Uterus (tissue), 4 donors: ENCODE data around the gene FHOD1. TPM values are rescaled to one million over a fixed set of nuclear protein-coding genes. Genes with fewer than 3 reads are reported as not detected.

Experiments
- DNase-seq, 2 donors: peaks; one replicate each; pipeline ENCODE4 v3.0.0-alpha.2; 2019 to 2020
- H3K27ac ChIP-seq, 2 donors: fragments of 200-600 bp; sonication (generic); 1 replicate in 1 of 2; 2 replicates in 1 of 2; pipeline ENCODE4 v1.5.1; 2016 to 2018
- H3K27me3 ChIP-seq, 2 donors: fragments of 200-600 bp; sonication (generic); one replicate each; pipeline ENCODE4 v1.5.1; 2018 to 2019; ENCODE audit warnings: control low read depth in 1 of 2
- H3K36me3 ChIP-seq, 2 donors: fragments of 200-600 bp; sonication (generic); one replicate each; pipeline ENCODE4 v1.5.1; 2019; ENCODE audit warnings: control low read depth in 1 of 2
- H3K4me1 ChIP-seq, 2 donors: fragments of 200-600 bp; sonication (generic); one replicate each; pipeline ENCODE4 v1.5.1; 2018 to 2019; ENCODE audit warnings: control low read depth in 1 of 2
- H3K4me3 ChIP-seq, 2 donors: fragments of 200-600 bp; sonication (generic); 1 replicate in 1 of 2; 2 replicates in 1 of 2; pipeline ENCODE4 v1.5.1; 2018 to 2019; ENCODE audit warnings: mild to moderate bottlenecking in 1 of 2
- H3K9me3 ChIP-seq, 2 donors: fragments of 200-600 bp; sonication (generic); one replicate each; pipeline ENCODE4 v1.5.1; 2019; ENCODE audit warnings: control low read depth in 1 of 2
- POLR2A ChIP-seq, 2 donors: fragments of 450-650 bp; IDR thresholded peaks; one replicate each; pipeline ENCODE4 v1.6.1; 2016; ENCODE audit warnings: antibody characterized with exemption in 2 of 2, mild to moderate bottlenecking in 1 of 2, moderate library complexity in 1 of 2
- intact Hi-C: fragments of 100-400 bp; cut with DNase I; formaldehyde crosslinking; loops from one replicate; pipeline ENCODE4 v1.15.1; 2023; ENCODE audit warnings: low total_unique reads
- total RNA-seq, 4 donors: library from RNA; depleted of rRNA in 3 of 4; stranded (reverse); fragments of >200 nt in 3 of 4; gene quantifications; one replicate each; pipeline versions ENCODE4 v1.1.0 to v1.2.4, GENCODE V29; 2014 to 2023
- TF ChIP-seq, protein P1 (sequence below), 4 experiments: fragments of 200-600 bp in 2 of 4; fragments of 450-650 bp in 2 of 4; sonication (generic) in 2 of 4; IDR thresholded peaks; one replicate each; pipeline ENCODE4 v1.5.1; 2016 to 2019; ENCODE audit warnings: antibody characterized with exemption in 4 of 4, mild to moderate bottlenecking in 2 of 4, moderate library complexity in 1 of 4
- donor health status: DM: yes; HTN: yes; CAD: no.

FHOD1 gene
- total RNA-seq, 4 donors from 2014 or later = 2.3 to 37.6 (median 11.8) TPM

DNA sequence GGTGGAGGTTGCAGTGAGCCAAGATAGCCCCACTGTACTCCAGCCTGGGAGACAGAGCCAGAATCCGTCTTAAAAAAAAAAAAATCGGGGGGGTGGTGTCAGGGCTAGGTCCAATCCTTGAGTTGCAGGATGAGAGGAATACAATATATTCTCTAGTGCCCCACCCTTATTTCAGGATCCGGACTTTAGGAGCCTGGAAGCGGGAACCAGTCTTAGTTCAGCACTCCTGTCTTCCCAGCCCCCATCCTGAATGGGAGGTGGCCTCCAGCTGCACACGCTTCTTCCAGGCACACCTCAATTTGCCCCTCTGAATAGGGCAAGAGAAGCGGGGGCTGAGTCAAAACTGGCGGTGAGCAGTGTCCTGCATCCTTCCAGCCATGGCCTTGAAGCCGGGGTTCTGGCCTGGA, 1.6 kb downstream of the FHOD1 start:
- intact Hi-C loops = no loop called here
- Histone ChIP-seq H3K27ac (peak overlapping the region; percentile 80 to 81), H3K27me3 (peaks cover 0 to 3% of the 10 kb centered on the region in 2 donors), H3K4me1 (peaks cover 0 to 18% of the 10 kb centered on the region in 2 donors), H3K9me3 (no peaks in the 10 kb centered on the region), H3K36me3 (no peaks in the 10 kb centered on the region), H3K4me3 (peak overlapping the region; percentile 62 to 66)
- no peak for TF ChIP-seq POLR2A (IDR thresholded peaks at IDR 0.05)
- TF ChIP-seq, protein P1, sequence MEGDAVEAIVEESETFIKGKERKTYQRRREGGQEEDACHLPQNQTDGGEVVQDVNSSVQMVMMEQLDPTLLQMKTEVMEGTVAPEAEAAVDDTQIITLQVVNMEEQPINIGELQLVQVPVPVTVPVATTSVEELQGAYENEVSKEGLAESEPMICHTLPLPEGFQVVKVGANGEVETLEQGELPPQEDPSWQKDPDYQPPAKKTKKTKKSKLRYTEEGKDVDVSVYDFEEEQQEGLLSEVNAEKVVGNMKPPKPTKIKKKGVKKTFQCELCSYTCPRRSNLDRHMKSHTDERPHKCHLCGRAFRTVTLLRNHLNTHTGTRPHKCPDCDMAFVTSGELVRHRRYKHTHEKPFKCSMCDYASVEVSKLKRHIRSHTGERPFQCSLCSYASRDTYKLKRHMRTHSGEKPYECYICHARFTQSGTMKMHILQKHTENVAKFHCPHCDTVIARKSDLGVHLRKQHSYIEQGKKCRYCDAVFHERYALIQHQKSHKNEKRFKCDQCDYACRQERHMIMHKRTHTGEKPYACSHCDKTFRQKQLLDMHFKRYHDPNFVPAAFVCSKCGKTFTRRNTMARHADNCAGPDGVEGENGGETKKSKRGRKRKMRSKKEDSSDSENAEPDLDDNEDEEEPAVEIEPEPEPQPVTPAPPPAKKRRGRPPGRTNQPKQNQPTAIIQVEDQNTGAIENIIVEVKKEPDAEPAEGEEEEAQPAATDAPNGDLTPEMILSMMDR (IDR thresholded peaks at IDR 0.05) = no peak
- DNase-seq = no peak

DNA sequence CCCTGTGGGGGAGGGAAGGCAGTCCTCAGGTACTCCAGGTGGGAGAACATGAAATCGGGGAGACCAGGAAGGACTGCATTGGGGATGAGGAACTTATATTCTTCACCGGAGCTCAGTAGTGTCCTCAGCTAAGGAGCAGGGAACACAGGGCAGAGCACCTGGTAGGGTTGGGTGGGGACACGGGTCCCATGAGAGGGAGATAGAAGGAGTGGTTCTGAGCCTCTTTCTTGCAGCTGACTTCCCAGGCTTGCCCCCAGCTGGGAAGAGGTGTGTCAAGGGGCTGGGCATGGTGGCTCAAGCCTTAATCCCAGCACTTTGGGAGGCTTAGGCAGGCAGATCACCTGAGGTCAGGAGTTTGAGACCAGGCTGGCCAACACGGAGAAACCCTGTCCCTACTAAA, 2.1 kb downstream of the FHOD1 start:
- no peaks in the 10 kb centered on the region for H3K36me3 ChIP-seq
- H3K4me3 ChIP-seq = no peak overlapping the region
- peak overlapping the region; percentile 80 to 81 for H3K27ac ChIP-seq
- H3K27me3 ChIP-seq = peaks cover 0 to 1% of the 10 kb centered on the region in 2 donors
- intact Hi-C loops = no loop called here
- TF ChIP-seq, protein P1 (IDR thresholded peaks at IDR 0.05) = no peak
- TF ChIP-seq POLR2A (IDR thresholded peaks at IDR 0.05) = no peak
- H3K4me1 ChIP-seq = peaks cover 0 to 21% of the 10 kb centered on the region in 2 donors
- no peaks in the 10 kb centered on the region for H3K9me3 ChIP-seq
- no peak for DNase-seq

DNA sequence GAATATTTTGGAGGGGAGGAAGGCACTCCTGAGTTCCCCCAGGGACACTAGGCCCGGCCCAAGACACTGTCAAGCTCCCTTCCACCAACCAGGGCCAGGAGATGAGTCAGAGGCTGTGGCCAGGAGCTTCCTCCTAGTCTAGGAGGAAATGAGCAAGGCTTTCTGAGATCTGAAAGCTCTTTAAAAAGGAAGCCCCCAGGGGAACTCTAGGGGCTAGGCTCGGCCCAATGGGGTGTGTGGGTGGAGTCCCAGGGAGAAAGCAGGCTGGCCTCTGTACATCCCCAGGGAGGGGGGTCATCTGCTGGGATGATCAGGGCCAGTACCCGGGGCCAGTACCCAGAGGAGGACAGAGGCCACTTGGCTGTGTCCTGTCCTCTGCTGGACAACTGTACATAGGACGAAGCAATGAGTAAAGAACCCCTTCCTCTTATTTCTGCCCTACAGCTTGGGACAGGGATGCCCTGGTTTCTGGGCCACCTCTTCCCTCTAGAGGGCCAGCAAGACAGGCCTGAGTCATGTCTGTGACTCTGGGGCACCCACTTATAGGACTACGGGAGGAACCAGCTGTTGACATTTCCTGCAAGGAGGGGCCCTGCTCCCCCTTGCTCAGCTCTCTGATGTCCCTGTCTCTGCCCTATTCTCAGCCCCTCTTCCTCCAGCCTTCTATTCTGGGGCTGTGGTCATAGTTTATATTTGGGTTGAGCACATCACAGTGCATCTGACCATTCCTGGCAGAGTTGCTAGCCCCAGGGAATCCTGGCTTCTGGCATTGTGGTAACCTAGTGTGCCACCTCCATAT, 2.7 kb downstream of the FHOD1 start:
- TF ChIP-seq, protein P1 (IDR thresholded peaks at IDR 0.05) = no peak
- no peak for TF ChIP-seq POLR2A (IDR thresholded peaks at IDR 0.05)
- DNase-seq = peak; percentile 48 to 66
- H3K36me3 ChIP-seq = no peaks in the 10 kb centered on the region
- intact Hi-C loops = no loop called here
- peaks cover 0 to 21% of the 10 kb centered on the region in 2 donors for H3K4me1 ChIP-seq
- H3K27me3 ChIP-seq = no peaks in the 10 kb centered on the region
- no peak overlapping the region for H3K4me3 ChIP-seq
- peak overlapping the region; percentile 80 to 81 for H3K27ac ChIP-seq
- no peaks in the 10 kb centered on the region for H3K9me3 ChIP-seq

DNA sequence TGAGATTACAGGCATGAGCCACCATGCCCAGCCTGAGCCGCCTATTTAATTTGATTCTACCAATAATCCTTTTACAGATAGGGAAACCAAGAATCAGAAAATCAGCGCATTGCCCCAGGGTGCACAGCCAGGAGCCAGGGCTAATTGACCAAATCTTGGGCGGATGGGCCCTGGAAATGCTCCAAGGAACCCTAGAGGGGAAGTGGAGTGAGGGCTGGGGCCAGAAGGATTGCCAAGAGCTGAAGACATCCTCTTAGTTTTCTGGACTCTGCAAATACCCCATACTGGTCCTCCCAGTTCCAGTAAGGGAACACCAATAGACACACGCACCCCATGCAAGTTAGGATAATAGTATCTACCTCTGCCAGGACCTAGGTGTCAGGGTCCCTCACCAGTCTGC, 3.8 kb downstream of the FHOD1 start:
- H3K9me3 ChIP-seq = no peaks in the 10 kb centered on the region
- DNase-seq = no peak
- H3K4me3 ChIP-seq = no peak overlapping the region
- TF ChIP-seq POLR2A (IDR thresholded peaks at IDR 0.05) = no peak
- TF ChIP-seq, protein P1 (IDR thresholded peaks at IDR 0.05) = no peak
- H3K27me3 ChIP-seq = no peaks in the 10 kb centered on the region
- peaks cover 0 to 15% of the 10 kb centered on the region in 2 donors for H3K4me1 ChIP-seq
- H3K36me3 ChIP-seq = no peaks in the 10 kb centered on the region
- H3K27ac ChIP-seq = peak overlapping the region; percentile 80 to 81
- intact Hi-C loops = no loop called here

DNA sequence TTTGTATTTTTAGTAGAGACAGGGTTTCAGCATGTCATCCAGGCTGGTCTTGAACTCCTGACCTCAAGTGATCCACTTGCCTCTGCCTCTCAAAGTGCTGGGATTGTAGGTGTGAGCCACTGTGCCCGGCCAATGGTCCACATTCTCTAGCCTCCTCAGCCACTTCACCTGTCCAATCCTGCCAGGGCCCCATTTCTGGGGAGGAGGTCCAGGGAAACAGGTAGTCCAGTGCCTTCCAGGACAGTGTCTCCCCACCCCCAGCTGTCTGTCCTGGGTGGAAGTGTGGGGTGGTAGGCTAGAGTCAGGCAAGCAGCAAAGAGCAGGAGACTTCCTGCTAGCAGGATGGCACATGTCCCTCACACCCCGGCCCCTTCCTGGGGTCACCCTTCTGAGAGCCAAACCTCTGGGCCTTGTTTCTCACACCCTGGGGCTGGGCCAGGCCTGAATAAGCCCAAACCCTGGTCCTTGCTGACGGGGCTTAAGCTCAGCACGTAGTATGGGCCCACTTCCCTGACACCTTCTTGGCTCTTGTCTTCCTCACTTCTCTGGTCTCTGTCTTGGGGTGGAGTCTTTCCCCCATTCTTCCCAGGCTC, 5.0 kb downstream of the FHOD1 start:
- Histone ChIP-seq H3K4me1 (peaks cover 0 to 6% of the 10 kb centered on the region in 2 donors), H3K27ac (peak overlapping the region; percentile 45 to 74), H3K27me3 (no peaks in the 10 kb centered on the region), H3K9me3 (no peaks in the 10 kb centered on the region), H3K36me3 (no peaks in the 10 kb centered on the region), H3K4me3 (no peak overlapping the region)
- intact Hi-C loops = no loop called here
- DNase-seq = no peak
- TF ChIP-seq, protein P1 (IDR thresholded peaks at IDR 0.05) = no peak
- no peak for TF ChIP-seq POLR2A (IDR thresholded peaks at IDR 0.05)
